Measurements from ENCODE around the gene MINDY4.

- TF ChIP-seq CTCF (conservative IDR thresholded peaks at IDR 0.05 in 1 of 2, IDR thresholded peaks at IDR 0.05 in 1 of 2; ENCODE audit: extremely low read depth in 1 of 2, insufficient read depth in 1 of 2, low read depth in 1 of 2, low read length in 2 of 2) (no peak), EZH2 (IDR thresholded peaks at IDR 0.05; ENCODE audit: borderline replicate concordance, low read length) (no peak)
Observed at GRCh38 chr7:30937416-30937815, 166.2 kb downstream of the MINDY4 start.
